ENCODE results near the gene FOXO6. TPM values are rescaled to one million over a fixed set of nuclear protein-coding genes. Genes with fewer than 3 reads are reported as not detected.

FOXO6 gene
- total RNA-seq, 1 experiment from 2014 or later: 0.47 TPM

- BruUV-seq (replicated peaks): no TSS peak
- peaks cover 9% of the 10 kb centered on the region for H3K4me1 Mint-ChIP-seq (ENCODE audit: low read depth, unreplicated experiment)
- intact Hi-C loops (cut with micrococcal nuclease; ENCODE audit: unreplicated experiment): no loop called here
- DNase-seq: no peak
- peaks cover 48% of the 10 kb centered on the region for H3K27me3 Mint-ChIP-seq (ENCODE audit: unreplicated experiment)
- H3K36me3 Mint-ChIP-seq (ENCODE audit: insufficient read depth, unreplicated experiment): no peaks in the 10 kb centered on the region
- TF ChIP-seq CTCF (IDR thresholded peaks at IDR 0.05; ENCODE audit: unreplicated experiment): no peak
- no peak overlapping the region for H3K27ac Mint-ChIP-seq (ENCODE audit: unreplicated experiment)
- CTCF ChIA-PET: no interaction called here
- no peaks in the 10 kb centered on the region for H3K9me3 Mint-ChIP-seq (ENCODE audit: low read depth, unreplicated experiment)
- H3K4me3 Mint-ChIP-seq (ENCODE audit: low read depth, unreplicated experiment): no peak overlapping the region
Observed at GRCh38 chr1:41390573-41390972, 29.3 kb downstream of the FOXO6 start.

GRCh38 chr1:41391834-41392527 lies 30.7 kb downstream of the FOXO6 start:
- Mint-ChIP-seq H3K36me3 (ENCODE audit: insufficient read depth, unreplicated experiment) (no peaks in the 10 kb centered on the region), H3K27me3 (ENCODE audit: unreplicated experiment) (peaks cover 55% of the 10 kb centered on the region), H3K27ac (ENCODE audit: unreplicated experiment) (no peak overlapping the region), H3K4me1 (ENCODE audit: low read depth, unreplicated experiment) (peaks cover 7% of the 10 kb centered on the region), H3K4me3 (ENCODE audit: low read depth, unreplicated experiment) (no peak overlapping the region), H3K9me3 (ENCODE audit: low read depth, unreplicated experiment) (no peaks in the 10 kb centered on the region)
- no TSS peak for BruUV-seq (replicated peaks)
- intact Hi-C loops (cut with micrococcal nuclease; ENCODE audit: unreplicated experiment): no loop called here
- DNase-seq: no peak
- CTCF ChIA-PET: interaction anchor here (0.6 to 1.1 kb wide), 2 partner anchors 10 to 11 kb away, joined by 3 read pairs; no protein-coding TSS in a partner anchor
- no peak for TF ChIP-seq CTCF (IDR thresholded peaks at IDR 0.05; ENCODE audit: unreplicated experiment)

DNA sequence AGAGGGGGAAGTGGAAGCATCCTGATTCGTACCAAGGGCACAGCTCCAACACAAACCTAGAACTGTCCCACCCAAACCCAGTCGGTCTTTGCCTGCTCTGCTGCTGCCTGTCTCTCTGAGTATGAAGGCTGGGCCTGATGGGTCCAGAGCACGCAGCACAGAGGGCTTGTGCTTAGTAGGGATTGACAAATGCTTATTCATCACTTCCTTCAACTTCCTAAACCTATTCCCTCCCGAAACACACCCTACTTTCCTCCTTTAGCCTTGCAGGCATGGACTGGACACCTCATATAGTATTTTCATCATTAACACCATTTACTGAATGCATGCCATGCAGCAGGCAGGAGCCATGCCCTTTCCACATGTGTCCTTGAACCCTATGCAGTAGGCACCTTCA lies 31.3 kb downstream of the FOXO6 start:
- CTCF ChIA-PET: interaction anchor here (1.1 kb wide), 1 partner anchor 10 kb away, joined by 3 read pairs; no protein-coding TSS in a partner anchor
- H3K9me3 Mint-ChIP-seq (ENCODE audit: low read depth, unreplicated experiment): no peaks in the 10 kb centered on the region
- peaks cover 56% of the 10 kb centered on the region for H3K27me3 Mint-ChIP-seq (ENCODE audit: unreplicated experiment)
- no peak for TF ChIP-seq CTCF (IDR thresholded peaks at IDR 0.05; ENCODE audit: unreplicated experiment)
- DNase-seq: no peak
- no TSS peak for BruUV-seq (replicated peaks)
- no peak overlapping the region for H3K27ac Mint-ChIP-seq (ENCODE audit: unreplicated experiment)
- no peaks in the 10 kb centered on the region for H3K36me3 Mint-ChIP-seq (ENCODE audit: insufficient read depth, unreplicated experiment)
- intact Hi-C loops (cut with micrococcal nuclease; ENCODE audit: unreplicated experiment): no loop called here
- peaks cover 2% of the 10 kb centered on the region for H3K4me1 Mint-ChIP-seq (ENCODE audit: low read depth, unreplicated experiment)
- no peak overlapping the region for H3K4me3 Mint-ChIP-seq (ENCODE audit: low read depth, unreplicated experiment)

DNA sequence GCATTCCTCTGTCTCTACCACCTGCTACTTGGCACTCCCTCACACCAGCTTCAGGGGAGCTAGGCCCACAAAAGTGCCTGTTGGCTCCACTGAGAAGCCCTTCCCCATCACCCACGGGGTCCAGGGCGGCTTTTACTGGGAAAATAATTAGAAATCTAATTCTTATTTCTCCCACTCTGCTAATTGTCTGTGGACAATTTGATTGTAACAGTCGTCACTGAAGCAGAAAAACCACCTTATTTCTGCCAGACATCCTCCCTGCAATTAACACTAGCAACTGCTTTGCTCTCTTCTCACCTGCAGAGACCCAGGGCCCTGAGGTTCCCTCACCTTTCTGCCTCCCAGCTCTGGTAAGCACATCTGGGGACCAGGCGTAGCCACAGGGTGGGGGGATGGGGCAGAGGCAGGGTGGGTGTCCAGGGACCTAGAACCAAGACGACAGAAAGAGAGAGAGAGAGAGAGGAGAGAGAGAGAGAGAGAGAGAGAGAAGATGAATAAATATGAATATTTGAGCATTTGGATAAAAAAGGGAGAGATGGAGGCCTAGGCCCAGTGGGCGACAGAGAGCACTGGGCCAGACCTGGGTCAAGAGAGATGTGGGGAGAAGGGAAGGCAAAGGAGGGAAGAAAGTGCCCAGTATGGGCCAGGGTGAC lies 32.6 kb downstream of the FOXO6 start:
- TF ChIP-seq CTCF (IDR thresholded peaks at IDR 0.05; ENCODE audit: unreplicated experiment): no peak
- H3K27me3 Mint-ChIP-seq (ENCODE audit: unreplicated experiment): peaks cover 56% of the 10 kb centered on the region
- CTCF ChIA-PET: interaction anchor here (0.6 kb wide), 1 partner anchor 719 kb away, joined by 9 read pairs; no protein-coding TSS in a partner anchor
- no peaks in the 10 kb centered on the region for H3K9me3 Mint-ChIP-seq (ENCODE audit: low read depth, unreplicated experiment)
- DNase-seq: no peak
- no peaks in the 10 kb centered on the region for H3K4me1 Mint-ChIP-seq (ENCODE audit: low read depth, unreplicated experiment)
- no TSS peak for BruUV-seq (replicated peaks)
- no peak overlapping the region for H3K27ac Mint-ChIP-seq (ENCODE audit: unreplicated experiment)
- no peak overlapping the region for H3K4me3 Mint-ChIP-seq (ENCODE audit: low read depth, unreplicated experiment)
- H3K36me3 Mint-ChIP-seq (ENCODE audit: insufficient read depth, unreplicated experiment): no peaks in the 10 kb centered on the region
- intact Hi-C loops (cut with micrococcal nuclease; ENCODE audit: unreplicated experiment): no loop called here

Measured in Calu3 (cell line).